Trophoblast cell (in vitro differentiated cells and primary cell): ENCODE data around the gene CANX.
A peak's percentile ranks its signal among the peaks of the same experiment; 100 is the strongest.

ENCODE experiments used
- DNase-seq, 2 donors: peaks; one replicate each; pipeline ENCODE4 v3.0.0-alpha.2; 2016
- H2AFZ ChIP-seq: 2 replicates; pipeline ENCODE4 v1.6.1; 2013; ENCODE audit warnings: low read length, moderate library complexity, mild to moderate bottlenecking; ENCODE audit not compliant: insufficient read depth, poor library complexity
- H2AK5ac ChIP-seq: 2 replicates; pipeline ENCODE4 v1.6.1; 2013; ENCODE audit warnings: mild to moderate bottlenecking, low read length
- H2BK120ac ChIP-seq: 2 replicates; pipeline ENCODE4 v1.6.1; 2013; ENCODE audit warnings: low read length, mild to moderate bottlenecking, moderate library complexity; ENCODE audit not compliant: insufficient read depth, poor library complexity
- H2BK12ac ChIP-seq: 2 replicates; pipeline ENCODE4 v1.6.1; 2013; ENCODE audit warnings: mild to moderate bottlenecking, low read length, moderate library complexity
- H2BK5ac ChIP-seq: 2 replicates; pipeline ENCODE4 v1.6.1; 2013; ENCODE audit warnings: low read length, low read depth, moderate library complexity, mild to moderate bottlenecking; ENCODE audit not compliant: poor library complexity
- H3K14ac ChIP-seq: 2 replicates; pipeline ENCODE4 v1.6.1; 2013; ENCODE audit warnings: mild to moderate bottlenecking, low read length
- H3K18ac ChIP-seq: 2 replicates; pipeline ENCODE4 v1.6.1; 2013; ENCODE audit warnings: mild to moderate bottlenecking, low read length
- H3K23ac ChIP-seq: 2 replicates; pipeline ENCODE4 v1.6.1; 2013; ENCODE audit warnings: low read length
- H3K27ac ChIP-seq: 2 replicates; pipeline ENCODE4 v1.5.1; 2013; ENCODE audit warnings: low read depth, mild to moderate bottlenecking, inconsistent platforms, low read length, moderate library complexity
- H3K27me3 ChIP-seq: 2 replicates; pipeline ENCODE4 v1.6.1; 2013; ENCODE audit warnings: inconsistent platforms, mild to moderate bottlenecking, low read length, moderate library complexity; ENCODE audit not compliant: insufficient read depth
- H3K36me3 ChIP-seq, 2 experiments: 1 replicate in 1 of 2; 2 replicates in 1 of 2; pipeline ENCODE4 v1.6.1; 2013; ENCODE audit warnings: low read length in 2 of 2, mild to moderate bottlenecking in 2 of 2, moderate library complexity in 1 of 2; ENCODE audit not compliant: insufficient read depth in 2 of 2, control insufficient read depth in 1 of 2
- H3K4ac ChIP-seq: 2 replicates; pipeline ENCODE4 v1.6.1; 2013; ENCODE audit warnings: low read depth, mild to moderate bottlenecking, low read length, moderate library complexity
- H3K4me1 ChIP-seq, 2 experiments: 1 replicate in 1 of 2; 2 replicates in 1 of 2; pipeline ENCODE4 v1.6.1; 2013; ENCODE audit warnings: low read length in 2 of 2, mild to moderate bottlenecking in 2 of 2, moderate library complexity in 1 of 2; ENCODE audit not compliant: insufficient read depth in 2 of 2, control insufficient read depth in 1 of 2
- H3K4me2 ChIP-seq: 2 replicates; pipeline ENCODE4 v1.6.1; 2013; ENCODE audit warnings: inconsistent platforms, mild to moderate bottlenecking, low read length, moderate library complexity
- H3K4me3 ChIP-seq: 2 replicates; pipeline ENCODE4 v1.5.1; 2013; ENCODE audit warnings: mild to moderate bottlenecking, low read depth, low read length, inconsistent platforms
- H3K79me1 ChIP-seq: one replicate; pipeline ENCODE4 v1.6.1; 2013; ENCODE audit warnings: low read length
- H3K79me2 ChIP-seq: 2 replicates; pipeline ENCODE4 v1.6.1; 2013; ENCODE audit warnings: low read length, mild to moderate bottlenecking; ENCODE audit not compliant: control insufficient read depth, insufficient read depth, poor library complexity
- H3K9ac ChIP-seq: 2 replicates; pipeline ENCODE4 v1.6.1; 2013; ENCODE audit warnings: mild to moderate bottlenecking, low read length
- H3K9me3 ChIP-seq: 2 replicates; pipeline ENCODE4 v1.6.1; 2013; ENCODE audit warnings: low read depth, mild to moderate bottlenecking, control low read depth, inconsistent platforms, low read length; ENCODE audit not compliant: insufficient read depth
- H4K12ac ChIP-seq: 2 replicates; pipeline ENCODE4 v1.6.1; 2013; ENCODE audit warnings: low read depth, mild to moderate bottlenecking, low read length, moderate library complexity
- H4K8ac ChIP-seq: 2 replicates; pipeline ENCODE4 v1.6.1; 2013; ENCODE audit warnings: low read depth, mild to moderate bottlenecking, low read length, moderate library complexity
- H4K91ac ChIP-seq: one replicate; pipeline ENCODE4 v1.6.1; 2013; ENCODE audit warnings: low read depth, mild to moderate bottlenecking, low read length, moderate library complexity
- WGBS: extraction: QIAGEN DNeasy Blood & Tissue Kit; methylation state at CpG from one replicate; pipeline ENCODE4 v1.1.7; 2013; ENCODE audit warnings: missing lambda C conversion rate; ENCODE audit not compliant: insufficient read length, insufficient coverage; ENCODE audit errors: extremely low coverage; 5-methylcytosine and 5-hydroxymethylcytosine counted together

Gene CANX

GRCh38 chr5:179731791-179732411, 33.1 kb downstream of the CANX start:
- Histone ChIP-seq H4K12ac (no peak overlapping the region), H2AK5ac (no peak overlapping the region), H3K79me2 (peaks cover 21% of the 10 kb centered on the region), H2BK12ac (no peak overlapping the region), H2BK5ac (no peak overlapping the region), H2AFZ (no peak overlapping the region), H3K4me3 (no peak overlapping the region), H3K14ac (no peak overlapping the region), H3K9me3 (no peaks in the 10 kb centered on the region), H3K4ac (no peak overlapping the region), H3K4me2 (peak overlapping the region; percentile 62), H3K9ac (no peak overlapping the region), H3K4me1 (no peaks in the 10 kb centered on the region), H4K91ac (no peak overlapping the region), H3K79me1 (peaks cover 8% of the 10 kb centered on the region), H2BK120ac (no peak overlapping the region), H4K8ac (no peak overlapping the region), H3K27ac (peak overlapping the region; percentile 69), H3K36me3 (peaks cover 10 to 20% of the 10 kb centered on the region in 2 experiments), H3K27me3 (no peaks in the 10 kb centered on the region), H3K18ac (no peak overlapping the region), H3K23ac (no peak overlapping the region)
- peak; percentile 61 to 89 for DNase-seq
- WGBS = no CpG with 5 or more reads among the region's 24 CpGs

DNA sequence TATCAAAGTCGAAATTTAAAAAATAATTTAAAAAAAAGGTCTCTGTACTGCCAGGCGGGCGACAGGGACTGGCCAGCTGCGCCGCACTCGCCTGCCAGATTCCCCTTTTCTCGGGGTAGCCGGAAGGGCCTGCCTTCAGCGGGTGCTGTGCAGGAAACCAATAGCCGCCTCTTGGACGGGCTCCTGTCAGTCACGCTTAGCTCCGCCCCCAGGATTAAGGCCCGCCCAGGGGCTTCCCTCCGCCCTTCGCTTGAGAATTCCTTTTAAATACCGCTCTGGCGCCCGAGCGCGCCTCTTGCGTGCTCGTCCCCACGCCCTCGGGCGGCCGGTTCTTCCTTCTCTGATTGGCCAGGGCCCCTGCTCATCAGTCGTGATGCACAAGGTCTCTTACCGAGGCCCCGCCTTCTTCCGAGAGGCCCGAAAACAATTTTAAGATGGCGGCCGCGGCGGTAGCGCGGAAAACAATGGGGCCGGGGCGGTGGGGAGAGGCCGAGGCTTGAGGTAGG, 33.7 kb downstream of the CANX start, which contains the start of gene MAML1:
Gene MAML1 (plus strand): TSS at position 411 of the 506 bp plus-strand sequence. CDS start 291 bp downstream, outside the sequence.
- WGBS = no CpG with 5 or more reads among the region's 41 CpGs

DNA sequence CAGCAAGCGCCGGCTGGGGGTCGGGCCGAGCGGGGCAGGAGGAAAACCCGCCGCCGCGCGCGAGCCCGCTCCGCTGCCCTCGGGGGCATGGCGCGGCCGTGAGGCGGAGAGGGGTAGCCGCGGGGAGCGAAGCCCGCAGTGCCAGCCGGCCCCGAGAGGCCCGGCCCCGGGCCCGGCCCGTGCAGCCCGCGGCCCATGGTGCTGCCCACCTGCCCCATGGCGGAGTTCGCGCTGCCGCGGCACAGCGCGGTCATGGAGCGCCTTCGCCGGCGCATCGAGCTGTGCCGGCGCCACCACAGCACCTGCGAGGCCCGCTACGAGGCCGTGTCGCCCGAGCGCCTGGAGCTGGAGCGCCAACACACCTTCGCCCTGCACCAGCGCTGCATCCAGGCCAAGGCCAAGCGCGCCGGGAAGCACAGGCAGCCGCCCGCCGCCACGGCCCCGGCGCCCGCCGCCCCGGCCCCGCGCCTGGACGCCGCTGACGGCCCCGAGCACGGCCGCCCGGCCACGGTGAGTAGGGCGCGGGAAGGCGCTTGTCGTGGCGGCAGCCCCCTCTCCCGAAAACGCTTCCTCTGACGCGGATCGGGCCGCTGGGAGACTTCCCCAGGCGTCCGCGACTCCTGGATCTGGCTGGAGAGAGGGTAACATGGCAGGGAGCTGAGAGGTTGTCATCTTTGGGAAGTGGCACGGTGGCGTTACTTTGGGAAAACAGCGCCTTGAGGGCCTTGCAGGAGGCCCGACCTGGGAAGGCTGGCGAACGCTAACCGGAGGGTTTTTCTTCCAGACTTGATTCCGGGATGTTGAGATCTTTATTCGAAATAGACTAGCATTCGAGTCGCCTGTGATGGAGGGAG, 34.4 kb downstream of the CANX start:
- DNase-seq = peak; percentile 14 to 51
- Histone ChIP-seq H3K27ac (peak overlapping the region; percentile 86), H2AFZ (peak overlapping the region; percentile 86), H3K4me1 (no peaks in the 10 kb centered on the region), H3K14ac (peak overlapping the region; percentile 99), H2BK5ac (peak overlapping the region; percentile 78), H4K91ac (peak overlapping the region; percentile 71), H3K4me2 (peak overlapping the region; percentile 53), H3K27me3 (no peaks in the 10 kb centered on the region), H2AK5ac (peak overlapping the region; percentile 99), H3K79me1 (peaks cover 8% of the 10 kb centered on the region), H3K36me3 (peaks cover 8 to 10% of the 10 kb centered on the region in 2 experiments), H3K4ac (peak overlapping the region; percentile 57), H3K4me3 (peak overlapping the region; percentile 99), H3K9me3 (no peaks in the 10 kb centered on the region), H4K12ac (peak overlapping the region; percentile 98), H3K79me2 (peaks cover 21% of the 10 kb centered on the region), H3K9ac (peak overlapping the region; percentile 95), H3K23ac (no peak overlapping the region), H2BK12ac (peak overlapping the region; percentile 54), H4K8ac (peak overlapping the region; percentile 90), H2BK120ac (peak overlapping the region; percentile 80), H3K18ac (peak overlapping the region; percentile 97)
- no CpG with 5 or more reads among the region's 101 CpGs for WGBS

More for the DNA sequence above, 33.7 kb downstream of the CANX start, which contains the start of gene MAML1:
- H3K14ac ChIP-seq = peak within 1 kb of the TSS; percentile 99
- H3K27ac ChIP-seq = peak within 1 kb of the TSS; percentile 86
- H3K4me1 ChIP-seq = no peaks in the 10 kb centered on the region
- no peak within 1 kb of the TSS for H3K23ac ChIP-seq
- H4K12ac ChIP-seq = peak within 1 kb of the TSS; percentile 98
- H3K4ac ChIP-seq = peak within 1 kb of the TSS; percentile 57
- H2BK12ac ChIP-seq = peak within 1 kb of the TSS; percentile 54
- peak within 1 kb of the TSS; percentile 78 for H2BK5ac ChIP-seq
- H3K9me3 ChIP-seq = no peaks in the 10 kb centered on the region
- H3K36me3 ChIP-seq = peaks cover 8 to 15% of the 10 kb centered on the region in 2 experiments
- peak within 1 kb of the TSS; percentile 86 for H2AFZ ChIP-seq
- H3K18ac ChIP-seq = peak within 1 kb of the TSS; percentile 97
- DNase-seq = peak; percentile 100
- H4K8ac ChIP-seq = peak within 1 kb of the TSS; percentile 90
- peak within 1 kb of the TSS; percentile 71 for H4K91ac ChIP-seq
- no peaks in the 10 kb centered on the region for H3K27me3 ChIP-seq
- peak within 1 kb of the TSS; percentile 99 for H2AK5ac ChIP-seq
- peak within 1 kb of the TSS; percentile 99 for H3K4me3 ChIP-seq
- peak within 1 kb of the TSS; percentile 80 for H2BK120ac ChIP-seq
- H3K79me2 ChIP-seq = peaks cover 21% of the 10 kb centered on the region
- H3K9ac ChIP-seq = peak within 1 kb of the TSS; percentile 95
- peaks cover 8% of the 10 kb centered on the region for H3K79me1 ChIP-seq
- peak within 1 kb of the TSS; percentile 62 for H3K4me2 ChIP-seq

- H2AFZ ChIP-seq = no peak overlapping the region
- WGBS = no CpG with 5 or more reads among the region's 2 CpGs
Observed at GRCh38 chr5:179733772-179734126, 35.0 kb downstream of the CANX start.

More at GRCh38 chr5:179733772-179734126, 35.0 kb downstream of the CANX start:
- Histone ChIP-seq H2AK5ac (peak overlapping the region; percentile 52), H2BK5ac (peak overlapping the region; percentile 78), H3K4me2 (peak overlapping the region; percentile 53), H3K18ac (peak overlapping the region; percentile 97), H3K27me3 (no peaks in the 10 kb centered on the region), H3K36me3 (peaks cover 7 to 8% of the 10 kb centered on the region in 2 experiments), H3K27ac (no peak overlapping the region), H3K14ac (peak overlapping the region; percentile 99), H4K8ac (peak overlapping the region; percentile 90), H3K23ac (no peak overlapping the region), H3K4ac (peak overlapping the region; percentile 57), H3K4me1 (no peaks in the 10 kb centered on the region), H3K4me3 (peak overlapping the region; percentile 99), H2BK120ac (no peak overlapping the region), H3K9ac (peak overlapping the region; percentile 95), H3K79me2 (peaks cover 21% of the 10 kb centered on the region), H4K91ac (no peak overlapping the region), H3K9me3 (no peaks in the 10 kb centered on the region), H3K79me1 (peaks cover 8% of the 10 kb centered on the region), H2BK12ac (no peak overlapping the region), H4K12ac (no peak overlapping the region)
- DNase-seq = no peak
